Stomach (tissue), 9 donors: ENCODE results near the gene MAGI2. TPM values are rescaled to one million over a fixed set of nuclear protein-coding genes. Genes with fewer than 3 reads are reported as not detected.

ENCODE experiments used
- DNase-seq, 2 donors: peaks; one replicate each; pipeline versions ENCODE4 v3.0.0 to v3.0.0-alpha.2; 2013 to 2019
- H3K27ac ChIP-seq, 5 donors: fragments of 200-600 bp in 4 of 5; sonication (generic) in 4 of 5; one replicate each; pipeline ENCODE4 v1.5.1; 2013 to 2019; ENCODE audit warnings: mild to moderate bottlenecking in 1 of 5, moderate library complexity in 1 of 5
- H3K27me3 ChIP-seq, 3 donors: fragments of 200-600 bp; sonication (generic); one replicate each; pipeline ENCODE4 v1.5.1; 2017 to 2019; ENCODE audit warnings: mixed run types in 1 of 3
- H3K36me3 ChIP-seq, 4 donors: fragments of 200-600 bp; sonication (generic); 1 replicate in 3 of 4; 2 replicates in 1 of 4; pipeline ENCODE4 v1.5.1; 2016 to 2019
- H3K4me1 ChIP-seq, 4 donors: fragments of 200-600 bp; sonication (generic); one replicate each; pipeline ENCODE4 v1.5.1; 2016 to 2019
- H3K4me3 ChIP-seq, 4 donors: fragments of 200-600 bp; sonication (generic) in 3 of 4; one replicate each; pipeline ENCODE4 v1.5.1; 2016 to 2019; ENCODE audit warnings: mild to moderate bottlenecking in 1 of 4
- H3K9me3 ChIP-seq, 4 donors: fragments of 200-600 bp; sonication (generic); one replicate each; pipeline ENCODE4 v1.5.1; 2016 to 2019
- EP300 ChIP-seq: sonication (generic); formaldehyde crosslinking; IDR thresholded peaks from one replicate; pipeline ENCODE4 v1.6.1; 2017; ENCODE audit warnings: antibody characterized with exemption
- POLR2A ChIP-seq, 4 donors: fragments of 450-650 bp; IDR thresholded peaks; one replicate each; pipeline ENCODE4 v1.6.1; 2016; ENCODE audit warnings: antibody characterized with exemption in 4 of 4, control low read depth in 2 of 4, mild to moderate bottlenecking in 1 of 4, moderate library complexity in 1 of 4
- POLR2AphosphoS5 ChIP-seq, 3 donors: sonication (generic); formaldehyde crosslinking; IDR thresholded peaks; one replicate each; pipeline ENCODE4 v1.6.1; 2016; ENCODE audit warnings: antibody characterized with exemption in 3 of 3
- WGBS, 5 donors: extraction: QIAGEN DNeasy Blood & Tissue Kit in 3 of 5; methylation state at CpG; one replicate each; pipeline versions ENCODE4 v1.1.5 to v1.1.7; 2013 to 2018; 5-methylcytosine and 5-hydroxymethylcytosine counted together
- intact Hi-C: fragments of 100-400 bp; cut with DNase I; formaldehyde crosslinking; loops from one replicate; pipeline ENCODE4 v1.15.1; 2023; ENCODE audit warnings: low total_unique reads
- polyA plus RNA-seq, 3 donors: library from polyadenylated mRNA; stranded (reverse); fragments of 200-250 nt; gene quantifications; one replicate each; pipeline ENCODE4 v1.2.3, GENCODE V29; 2013
- total RNA-seq, 5 donors: library from RNA; depleted of rRNA; stranded (reverse); fragments of >200 nt; gene quantifications; one replicate each; pipeline versions ENCODE4 v1.1.0 to v1.2.3, GENCODE V29; 2014 to 2016
- TF ChIP-seq, protein P1 (sequence below), 7 experiments: fragments of 450-650 bp in 4 of 7; fragments of 200-600 bp in 3 of 7; sonication (generic) in 3 of 7; IDR thresholded peaks; one replicate each; pipeline ENCODE4 v1.5.1; 2016 to 2019; ENCODE audit warnings: antibody characterized with exemption in 7 of 7, control low read depth in 2 of 7, mild to moderate bottlenecking in 1 of 7
- donor health status: healthy with polysubstance abuse.
- donor health status: Bipolar disorder and iron deficiency.
- donor health status: healthy.

The MAGI2 gene
- total and polyA plus RNA-seq, 8 donors, result 0.92 to 53.9 (median 5.8) TPM

DNA sequence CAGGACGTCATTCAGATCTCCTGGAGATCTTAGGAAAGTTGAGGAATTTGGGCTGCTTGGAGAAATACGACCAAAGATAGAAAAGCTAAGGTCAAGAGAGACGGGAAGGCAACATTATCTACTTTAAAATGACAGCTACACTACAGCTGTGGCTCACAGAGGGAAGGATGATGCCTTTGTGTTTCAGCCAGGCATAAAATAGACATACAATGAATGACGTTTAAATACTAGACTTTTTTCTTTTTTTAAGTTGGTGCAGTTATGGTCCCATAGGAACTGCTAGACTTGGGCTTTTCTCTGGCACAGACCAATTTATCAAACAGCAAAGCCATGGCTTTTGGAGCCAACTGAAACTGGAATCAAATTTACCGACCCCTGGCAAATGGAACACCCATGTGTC is 164.8 kb downstream of the MAGI2 start:
- Histone ChIP-seq H3K27me3 (no peaks in the 10 kb centered on the region), H3K4me1 (peaks cover 0 to 6% (median 0%) of the 10 kb centered on the region in 4 donors), H3K36me3 (no peaks in the 10 kb centered on the region), H3K27ac (no peak overlapping the region), H3K9me3 (no peaks in the 10 kb centered on the region), H3K4me3 (no peak overlapping the region)
- intact Hi-C loops, result no loop called here
- TF ChIP-seq EP300 (no peak), POLR2A (IDR thresholded peaks at IDR 0.05) (no peak), POLR2AphosphoS5 (IDR thresholded peaks at IDR 0.05) (no peak)
- TF ChIP-seq, protein P1, sequence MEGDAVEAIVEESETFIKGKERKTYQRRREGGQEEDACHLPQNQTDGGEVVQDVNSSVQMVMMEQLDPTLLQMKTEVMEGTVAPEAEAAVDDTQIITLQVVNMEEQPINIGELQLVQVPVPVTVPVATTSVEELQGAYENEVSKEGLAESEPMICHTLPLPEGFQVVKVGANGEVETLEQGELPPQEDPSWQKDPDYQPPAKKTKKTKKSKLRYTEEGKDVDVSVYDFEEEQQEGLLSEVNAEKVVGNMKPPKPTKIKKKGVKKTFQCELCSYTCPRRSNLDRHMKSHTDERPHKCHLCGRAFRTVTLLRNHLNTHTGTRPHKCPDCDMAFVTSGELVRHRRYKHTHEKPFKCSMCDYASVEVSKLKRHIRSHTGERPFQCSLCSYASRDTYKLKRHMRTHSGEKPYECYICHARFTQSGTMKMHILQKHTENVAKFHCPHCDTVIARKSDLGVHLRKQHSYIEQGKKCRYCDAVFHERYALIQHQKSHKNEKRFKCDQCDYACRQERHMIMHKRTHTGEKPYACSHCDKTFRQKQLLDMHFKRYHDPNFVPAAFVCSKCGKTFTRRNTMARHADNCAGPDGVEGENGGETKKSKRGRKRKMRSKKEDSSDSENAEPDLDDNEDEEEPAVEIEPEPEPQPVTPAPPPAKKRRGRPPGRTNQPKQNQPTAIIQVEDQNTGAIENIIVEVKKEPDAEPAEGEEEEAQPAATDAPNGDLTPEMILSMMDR (IDR thresholded peaks at IDR 0.05), result no peak
- no peak for DNase-seq
- 54 to 73% (median 66%) methylated on average over 5 of the region's 5 CpGs for WGBS, 5 donors

- Histone ChIP-seq H3K36me3 (no peaks in the 10 kb centered on the region), H3K4me1 (peaks cover 0 to 4% (median under 1%) of the 10 kb centered on the region in 4 donors), H3K27ac (no peak overlapping the region), H3K9me3 (no peaks in the 10 kb centered on the region), H3K4me3 (no peak overlapping the region), H3K27me3 (no peaks in the 10 kb centered on the region)
- DNase-seq, result no peak
- intact Hi-C loops, result no loop called here
- TF ChIP-seq EP300 (no peak), POLR2AphosphoS5 (IDR thresholded peaks at IDR 0.05) (no peak), POLR2A (IDR thresholded peaks at IDR 0.05) (no peak)
- TF ChIP-seq, protein P1 (IDR thresholded peaks at IDR 0.05), result no peak
- 39 to 81% (median 56%) methylated on average over 1 of the region's 1 CpG for WGBS, 5 donors
Measured at GRCh38 chr7:79287981-79288380, 165.5 kb downstream of the MAGI2 start.

- H3K36me3 ChIP-seq, result no peaks in the 10 kb centered on the region
- DNase-seq, result no peak
- H3K4me3 ChIP-seq, result no peak overlapping the region
- intact Hi-C loops, result no loop called here
- TF ChIP-seq EP300 (no peak), POLR2A (IDR thresholded peaks at IDR 0.05) (no peak), POLR2AphosphoS5 (IDR thresholded peaks at IDR 0.05) (no peak)
- TF ChIP-seq, protein P1 (IDR thresholded peaks at IDR 0.05), result no peak
- H3K27me3 ChIP-seq, result no peaks in the 10 kb centered on the region
- WGBS, 5 donors, result 0 to 39% (median 0%) methylated on average over 1 of the region's 1 CpG
- no peaks in the 10 kb centered on the region for H3K9me3 ChIP-seq
- H3K4me1 ChIP-seq, result peaks cover 0 to 17% (median 5%) of the 10 kb centered on the region in 4 donors
- H3K27ac ChIP-seq, result no peak overlapping the region
Measured at GRCh38 chr7:79286181-79286580, 167.3 kb downstream of the MAGI2 start.

- DNase-seq, result no peak
- no peaks in the 10 kb centered on the region for H3K9me3 ChIP-seq
- H3K27me3 ChIP-seq, result no peaks in the 10 kb centered on the region
- H3K27ac ChIP-seq, result no peak overlapping the region
- H3K36me3 ChIP-seq, result no peaks in the 10 kb centered on the region
- intact Hi-C loops, result no loop called here
- TF ChIP-seq POLR2A (IDR thresholded peaks at IDR 0.05), result no peak
- TF ChIP-seq, protein P1 (IDR thresholded peaks at IDR 0.05), result no peak
- no peak for TF ChIP-seq POLR2AphosphoS5 (IDR thresholded peaks at IDR 0.05)
- TF ChIP-seq EP300, result no peak
- H3K4me3 ChIP-seq, result no peak overlapping the region
- peaks cover 0 to 17% (median 5%) of the 10 kb centered on the region in 4 donors for H3K4me1 ChIP-seq
- 85 to 90% (median 89%) methylated on average over 1 of the region's 1 CpG for WGBS, 5 donors
Measured at GRCh38 chr7:79285756-79286155, 167.7 kb downstream of the MAGI2 start.
